ENCODE measurements around the gene CPO.

CPO gene

DNA sequence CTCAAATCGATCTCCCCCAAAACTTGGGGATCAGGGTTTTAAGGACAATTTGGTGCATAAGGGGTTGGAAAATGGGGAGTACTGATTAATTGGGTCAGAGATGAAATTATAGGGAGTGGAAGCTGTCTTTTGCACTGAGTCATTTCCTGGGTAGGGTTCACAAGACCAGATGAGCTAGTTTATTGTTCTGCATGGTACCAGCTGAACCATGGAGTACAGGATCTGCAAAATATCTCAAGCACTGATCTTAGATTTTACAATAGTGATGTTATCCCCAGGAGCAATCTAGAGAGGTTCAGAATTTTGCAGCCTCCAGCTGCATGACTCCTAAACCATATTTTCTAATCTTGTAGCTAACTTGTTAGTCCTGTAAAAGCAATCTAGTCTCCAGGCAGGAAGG is 73.1 kb downstream of the CPO start:
- no peak for DNase-seq (ENCODE audit: low read depth in 2 of 2)

DNA sequence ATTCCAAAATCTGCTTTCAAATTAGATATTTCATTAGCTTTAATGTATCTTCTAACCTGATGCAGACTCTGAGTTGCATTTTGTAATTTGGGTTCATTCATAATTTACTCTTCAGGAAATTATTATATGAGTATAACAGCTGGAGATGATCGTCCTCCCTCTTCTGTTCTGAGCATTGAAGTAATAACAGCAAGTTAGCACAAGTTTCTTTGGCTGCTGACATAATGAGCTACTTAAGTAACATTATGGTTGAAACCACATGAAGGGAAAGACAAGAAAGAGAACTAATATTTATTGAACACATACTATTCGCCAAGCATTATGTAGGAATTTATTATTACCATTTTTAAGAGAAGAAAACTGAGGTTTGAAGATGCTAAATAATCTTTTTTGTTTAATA is 75.1 kb downstream of the CPO start:
- DNase-seq (ENCODE audit: low read depth in 2 of 2): no peak

DNA sequence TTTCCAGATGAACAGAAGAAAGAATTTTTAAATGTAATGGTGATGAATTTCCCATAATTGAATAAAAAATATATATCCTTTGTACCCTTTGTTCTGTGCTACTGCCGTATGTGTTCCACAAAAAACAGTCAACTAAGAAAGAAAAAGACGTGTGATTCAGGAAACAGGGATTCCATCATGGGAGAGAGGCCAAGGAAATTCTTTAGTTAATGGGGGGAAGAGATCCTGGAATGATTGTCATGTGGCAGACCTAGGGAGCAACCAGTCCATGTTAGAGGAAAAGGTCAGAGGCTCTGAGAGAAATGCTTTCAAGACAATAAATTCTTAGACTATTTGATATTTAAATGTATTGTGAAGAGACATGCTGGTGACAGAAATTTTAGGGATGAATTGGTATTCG is 76.6 kb downstream of the CPO start:
- DNase-seq (ENCODE audit: low read depth in 2 of 2): no peak
